OCI-M2 (cell line): Measurements from ENCODE around the gene PSMB9.
"Not testable (repeated sequence)": the region's sequence is repeated elsewhere in the genome, so short reads cannot be mapped to it uniquely, and the experiment has no call there.

Source experiments
- DNase-seq: peaks from one replicate; lab custom pipeline; 2025; ENCODE audit not compliant: unreplicated experiment; lab: John Stamatoyannopoulos, UW

PSMB9 gene

GRCh38 chr6:32860674-32861073 is 6.7 kb downstream of the PSMB9 start:
- no peak for DNase-seq

DNA sequence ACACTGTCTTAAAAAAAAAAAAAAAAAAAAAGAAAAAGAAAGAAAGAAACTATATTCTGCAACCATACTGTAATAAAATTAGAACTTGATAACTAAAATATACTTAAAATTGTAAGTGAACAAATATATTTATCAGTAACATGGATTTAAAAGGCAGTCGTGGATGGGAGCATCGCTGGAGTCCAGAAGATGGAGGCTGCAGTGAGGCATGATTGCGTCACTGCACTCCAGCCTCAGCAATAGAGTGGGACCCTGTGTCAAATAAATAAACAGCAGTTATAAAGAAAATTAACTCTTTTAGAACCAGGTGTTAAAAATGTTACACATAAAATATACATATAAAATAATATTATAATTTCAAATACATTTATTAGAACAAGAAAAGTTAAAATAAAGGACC is 8.7 kb downstream of the PSMB9 start:
- no peak for DNase-seq

- DNase-seq, result no peak
These were observed 11.9 kb downstream of the PSMB9 start for GRCh38 chr6:32865724-32866443.

GRCh38 chr6:32867022-32867477 is 13.1 kb downstream of the PSMB9 start:
- no peak for DNase-seq

DNA sequence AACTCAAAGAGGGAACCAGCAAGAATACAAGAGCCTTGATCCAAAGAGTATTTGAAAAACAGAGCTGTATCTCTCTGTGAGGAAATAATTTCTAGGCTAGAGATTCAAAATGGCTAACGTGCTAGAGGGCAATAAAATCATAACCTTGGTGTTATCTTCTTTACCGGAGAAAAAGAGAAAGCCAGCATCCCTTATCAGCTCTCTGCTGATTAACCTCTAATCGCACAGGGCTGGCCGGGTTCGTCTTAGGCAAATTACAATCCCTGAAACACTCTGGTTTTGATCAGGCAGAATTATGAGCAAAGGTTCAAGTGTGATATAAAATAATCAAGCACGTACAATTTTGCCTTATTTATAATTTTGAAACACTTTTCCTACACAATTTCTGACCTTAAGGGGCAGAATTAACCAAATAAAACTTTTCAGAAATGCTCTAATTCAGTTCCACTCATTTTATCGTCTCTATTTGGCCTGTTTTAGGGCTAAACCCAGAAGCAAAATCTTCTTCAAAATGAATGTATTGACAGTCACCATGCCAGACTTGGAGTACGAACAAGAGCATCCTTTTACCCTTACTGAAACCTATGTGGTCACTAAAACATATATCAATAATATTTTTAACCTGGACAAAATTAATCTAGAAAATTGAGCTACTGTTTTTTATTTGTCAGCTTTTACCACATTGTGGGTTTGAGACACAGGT is 13.7 kb downstream of the PSMB9 start:
- DNase-seq, result no peak

DNA sequence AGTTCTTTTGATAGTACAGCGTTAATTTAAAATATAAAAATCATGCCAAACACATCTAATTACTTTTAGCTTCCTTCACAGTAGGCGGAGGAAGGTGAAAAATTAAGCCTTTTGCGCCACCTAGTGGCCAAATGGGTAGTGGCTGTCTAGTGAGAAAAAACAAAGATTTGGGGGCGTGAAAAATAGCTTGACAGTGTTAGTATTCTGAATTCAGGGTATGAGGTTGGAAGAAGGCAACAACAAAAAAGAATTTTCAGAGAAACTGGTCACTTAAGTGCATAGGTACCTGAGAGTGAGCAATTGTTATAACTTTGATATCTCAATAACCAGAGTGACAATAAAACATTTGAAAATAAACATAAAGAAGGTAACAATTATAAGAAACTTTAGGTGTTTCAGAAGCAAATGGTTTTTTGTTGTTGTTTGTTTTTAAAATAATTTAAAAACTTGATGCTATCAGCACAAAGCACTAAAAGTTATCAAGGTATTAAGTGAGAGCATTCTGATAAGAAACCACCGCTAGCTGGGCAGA is 14.3 kb downstream of the PSMB9 start:
- peak; percentile 48 for DNase-seq

DNA sequence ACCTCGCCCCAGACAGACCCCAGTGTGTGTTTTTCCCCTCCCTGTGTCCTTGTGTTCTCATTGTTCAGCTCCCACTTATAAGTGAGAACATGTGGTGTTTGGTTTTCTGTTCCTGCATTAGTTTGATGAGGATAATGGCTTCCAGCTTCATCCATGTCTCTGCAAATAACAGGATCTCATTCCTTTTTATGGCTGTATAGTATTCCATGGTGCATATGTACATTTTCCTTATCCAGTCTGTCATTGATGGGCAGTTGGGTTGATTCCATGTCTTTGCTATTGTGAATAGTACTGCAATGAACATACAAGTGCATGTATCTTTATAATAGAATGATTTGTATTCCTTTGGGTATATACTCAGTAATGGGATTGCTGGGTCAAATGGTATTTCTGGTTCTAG is 20.0 kb downstream of the PSMB9 start:
- DNase-seq, result not testable (repeated sequence)

- no peak for DNase-seq
These were observed 22.6 kb downstream of the PSMB9 start for GRCh38 chr6:32876603-32877002.

- DNase-seq, result no peak
These were observed 25.7 kb downstream of the PSMB9 start for GRCh38 chr6:32879691-32880090.

DNA sequence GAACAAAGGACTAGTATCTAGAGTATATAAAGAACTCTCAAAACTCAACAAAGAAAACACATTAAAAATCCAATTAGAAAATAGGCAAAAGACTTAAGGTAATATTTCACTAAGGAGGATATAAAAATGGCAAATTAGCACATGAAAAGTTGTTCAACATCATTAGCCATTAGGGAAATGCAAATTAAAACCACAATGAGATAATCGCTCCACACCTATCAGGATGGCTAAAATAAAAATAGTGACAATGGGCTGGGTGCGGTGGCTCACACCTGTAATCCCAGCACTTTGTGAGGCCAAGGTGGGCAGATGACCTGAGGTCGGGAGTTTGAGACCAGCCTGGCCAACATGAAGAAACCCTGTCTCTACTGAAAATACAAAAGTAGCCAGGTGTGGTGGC is 27.0 kb downstream of the PSMB9 start:
- DNase-seq, result not testable (repeated sequence)

DNA sequence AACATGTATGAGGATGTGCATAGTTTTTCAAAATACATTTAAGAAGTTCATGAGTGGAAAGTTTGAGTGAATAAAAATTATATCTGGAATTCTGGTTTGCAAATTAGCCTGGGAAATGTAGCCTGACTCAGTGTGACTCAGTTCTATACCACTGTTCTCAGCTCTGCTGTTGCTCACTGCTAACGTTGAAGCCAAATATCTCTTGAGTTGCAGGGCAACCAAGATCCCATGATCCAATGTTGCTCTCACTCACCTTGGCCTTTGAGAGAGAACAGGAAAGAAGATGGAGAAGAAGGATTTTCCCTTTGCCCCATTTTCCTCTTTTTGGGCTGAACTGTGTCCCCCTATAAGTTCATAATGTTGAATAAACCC is 28.9 kb downstream of the PSMB9 start:
- no peak for DNase-seq

DNA sequence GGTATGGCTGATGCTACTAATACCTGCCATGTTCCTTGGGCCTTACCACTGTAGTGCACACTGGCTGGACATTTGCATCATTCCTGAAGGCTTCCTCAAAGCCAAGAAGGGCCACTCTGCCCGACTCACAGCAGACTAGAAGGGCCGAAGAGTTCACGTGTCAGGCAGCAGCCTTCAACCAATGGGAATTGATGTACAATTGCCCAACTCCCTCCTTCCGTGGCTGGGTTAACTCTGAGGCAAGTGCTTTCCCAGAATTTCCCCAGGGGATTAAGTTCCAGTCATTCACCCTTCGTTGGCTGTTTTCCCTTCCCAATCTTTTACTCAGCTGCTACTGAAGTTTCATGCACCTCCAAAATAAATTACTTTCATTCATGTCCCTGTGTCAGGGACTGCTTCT is 29.8 kb downstream of the PSMB9 start:
- no peak for DNase-seq

DNA sequence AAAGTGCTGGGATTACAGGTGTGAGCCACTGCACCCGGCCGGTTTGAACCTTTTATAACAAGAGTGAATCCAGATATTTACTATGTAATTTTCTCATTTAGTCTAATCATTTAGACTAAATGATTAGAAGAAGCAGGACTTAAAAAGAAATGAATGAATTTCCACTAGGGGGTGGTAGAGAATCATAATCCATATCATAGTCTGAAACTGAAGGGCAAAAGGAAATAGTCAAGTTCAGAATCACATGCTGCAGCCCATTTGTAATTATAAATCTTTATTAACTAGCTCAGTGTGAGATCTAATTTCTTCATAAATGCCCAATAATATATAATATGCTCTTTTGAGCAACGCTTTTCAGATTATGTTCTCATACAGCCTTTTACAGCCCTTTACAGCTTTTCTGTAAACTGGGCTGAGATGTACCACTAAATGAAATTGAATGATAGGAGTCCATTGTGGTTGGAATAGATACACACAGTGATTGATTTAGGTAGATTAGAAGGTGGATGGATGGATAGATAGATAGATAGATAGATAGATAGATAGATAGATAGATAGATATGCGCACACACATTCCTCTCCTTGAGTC is 31.8 kb downstream of the PSMB9 start:
- DNase-seq, result peak; percentile 24

- DNase-seq, result no peak
These were observed 32.8 kb downstream of the PSMB9 start for GRCh38 chr6:32886681-32887383.

DNA sequence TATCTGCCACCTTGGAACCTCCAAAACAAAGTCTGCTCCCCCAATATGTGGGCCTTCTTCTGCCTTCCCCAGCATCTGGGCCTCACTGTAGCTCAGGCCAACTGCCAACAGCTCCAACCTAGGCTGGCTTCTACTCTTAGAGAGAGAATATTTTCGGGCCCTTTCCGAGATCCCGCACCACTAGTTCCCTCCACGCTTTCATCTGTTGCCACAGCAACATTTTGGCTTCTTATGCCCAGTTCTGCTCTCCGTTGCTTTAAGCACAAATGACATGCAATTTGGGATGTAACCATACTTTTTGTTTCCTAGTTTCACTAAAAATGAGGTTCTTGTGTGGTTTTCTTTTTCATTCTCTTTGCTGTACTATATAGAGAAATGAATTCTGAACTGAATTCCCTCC is 33.6 kb downstream of the PSMB9 start:
- DNase-seq, result no peak

- no peak for DNase-seq
These were observed 34.6 kb downstream of the PSMB9 start for GRCh38 chr6:32888576-32888975.

- no peak for DNase-seq
These were observed 35.5 kb downstream of the PSMB9 start for GRCh38 chr6:32889533-32889932.

DNA sequence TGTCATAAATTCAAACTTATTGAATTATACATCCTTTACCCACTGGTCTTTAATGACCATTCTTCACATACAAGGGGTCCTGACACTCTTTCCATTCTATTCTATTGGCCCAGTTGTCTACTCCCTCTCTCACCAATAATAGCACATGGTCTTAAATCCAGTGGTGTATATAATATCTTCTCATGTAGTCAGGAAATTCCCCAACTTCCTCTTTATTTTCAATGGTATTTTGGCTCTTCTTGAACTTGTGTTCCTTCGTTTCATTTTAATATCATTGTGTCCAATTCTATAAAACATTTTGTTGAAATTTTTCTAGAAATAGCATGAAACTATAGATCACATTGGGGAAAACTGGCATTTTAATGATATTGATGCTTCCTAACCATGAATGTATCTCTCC is 36.8 kb downstream of the PSMB9 start:
- DNase-seq, result no peak

- peak; percentile 81 for DNase-seq
These were observed 40.4 kb downstream of the PSMB9 start for GRCh38 chr6:32894085-32895005.

GRCh38 chr6:32895006-32895345 is 41.0 kb downstream of the PSMB9 start:
- DNase-seq, result no peak
